Measurements from ENCODE around the gene TET2. TPM values are rescaled to one million over a fixed set of nuclear protein-coding genes. Genes with fewer than 3 reads are reported as not detected.

The TET2 gene
- total RNA-seq, 4 donors from 2014 or later, result 27.4 to 40.5 (median 32.4) TPM

DNA sequence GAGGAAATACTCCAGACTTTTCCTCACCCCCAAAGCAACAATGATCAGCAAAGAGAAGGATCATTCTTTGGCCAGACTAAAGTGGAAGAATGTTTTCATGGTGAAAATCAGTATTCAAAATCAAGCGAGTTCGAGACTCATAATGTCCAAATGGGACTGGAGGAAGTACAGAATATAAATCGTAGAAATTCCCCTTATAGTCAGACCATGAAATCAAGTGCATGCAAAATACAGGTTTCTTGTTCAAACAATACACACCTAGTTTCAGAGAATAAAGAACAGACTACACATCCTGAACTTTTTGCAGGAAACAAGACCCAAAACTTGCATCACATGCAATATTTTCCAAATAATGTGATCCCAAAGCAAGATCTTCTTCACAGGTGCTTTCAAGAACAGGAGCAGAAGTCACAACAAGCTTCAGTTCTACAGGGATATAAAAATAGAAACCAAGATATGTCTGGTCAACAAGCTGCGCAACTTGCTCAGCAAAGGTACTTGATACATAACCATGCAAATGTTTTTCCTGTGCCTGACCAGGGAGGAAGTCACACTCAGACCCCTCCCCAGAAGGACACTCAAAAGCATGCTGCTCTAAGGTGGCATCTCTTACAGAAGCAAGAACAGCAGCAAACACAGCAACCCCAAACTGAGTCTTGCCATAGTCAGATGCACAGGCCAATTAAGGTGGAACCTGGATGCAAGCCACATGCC, 89.7 kb downstream of the TET2 start:
- intact Hi-C loops (cut with DNase I), result no loop called here

DNA sequence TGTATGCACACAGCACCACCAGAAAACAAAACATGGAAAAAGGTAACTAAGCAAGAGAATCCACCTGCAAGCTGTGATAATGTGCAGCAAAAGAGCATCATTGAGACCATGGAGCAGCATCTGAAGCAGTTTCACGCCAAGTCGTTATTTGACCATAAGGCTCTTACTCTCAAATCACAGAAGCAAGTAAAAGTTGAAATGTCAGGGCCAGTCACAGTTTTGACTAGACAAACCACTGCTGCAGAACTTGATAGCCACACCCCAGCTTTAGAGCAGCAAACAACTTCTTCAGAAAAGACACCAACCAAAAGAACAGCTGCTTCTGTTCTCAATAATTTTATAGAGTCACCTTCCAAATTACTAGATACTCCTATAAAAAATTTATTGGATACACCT, 90.2 kb downstream of the TET2 start:
- WGBS, 2 donors, result 85 to 86% methylated on average over 2 of the region's 2 CpGs
- H3K9me3 ChIP-seq, result no peaks in the 10 kb centered on the region
- H3K27me3 ChIP-seq, result no peaks in the 10 kb centered on the region
- H3K27ac ChIP-seq, result no peak overlapping the region
- intact Hi-C loops (cut with DNase I), result no loop called here
- DNase-seq, result no peak
- no peak overlapping the region for H3K4me3 ChIP-seq (replicated peaks in 1 of 3)
- TF ChIP-seq POLR2A (IDR thresholded peaks at IDR 0.05) (no peak), CTCF (IDR thresholded peaks at IDR 0.05) (no peak)
- peaks cover 0 to 7% of the 10 kb centered on the region in 2 donors for H3K36me3 ChIP-seq
- H3K4me1 ChIP-seq, result peaks cover 0 to 6% of the 10 kb centered on the region in 2 donors

More for the DNA sequence above, 89.7 kb downstream of the TET2 start:
- no peak for TF ChIP-seq POLR2A (IDR thresholded peaks at IDR 0.05)
- TF ChIP-seq CTCF (IDR thresholded peaks at IDR 0.05), result no peak
- Histone ChIP-seq H3K4me3 (replicated peaks in 1 of 3) (no peak overlapping the region), H3K9me3 (no peaks in the 10 kb centered on the region), H3K27me3 (no peaks in the 10 kb centered on the region), H3K27ac (no peak overlapping the region), H3K4me1 (peaks cover 0 to 6% of the 10 kb centered on the region in 2 donors), H3K36me3 (peaks cover 0 to 7% of the 10 kb centered on the region in 2 donors)
- DNase-seq, result peak in 1 of 2 donors; percentile 16
- 94 to 97% methylated on average over 4 of the region's 4 CpGs for WGBS, 2 donors

DNA sequence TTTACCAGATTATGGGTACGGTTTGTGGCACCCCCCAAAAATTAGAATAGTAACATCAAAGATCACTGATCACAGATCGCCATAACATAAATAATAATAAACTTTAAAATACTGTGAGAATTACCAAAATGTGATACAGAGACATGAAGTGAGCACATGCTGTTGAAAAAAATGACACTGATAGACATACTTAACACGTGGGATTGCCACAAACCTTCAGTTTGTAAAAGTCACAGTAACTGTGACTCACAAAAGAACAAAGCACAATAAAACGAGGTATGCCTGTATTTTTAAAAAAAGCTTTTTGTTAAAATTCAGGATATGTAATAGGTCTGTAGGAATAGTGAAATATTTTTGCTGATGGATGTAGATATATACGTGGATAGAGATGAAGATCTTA, 93.4 kb downstream of the TET2 start:
- H3K36me3 ChIP-seq, result peaks cover 0 to 7% of the 10 kb centered on the region in 2 donors
- no peak for DNase-seq

GRCh38 chr4:105241451-105241850, 94.8 kb downstream of the TET2 start:
- intact Hi-C loops (cut with DNase I), result loop anchor here (10.0 kb wide), 1 partner anchor 97 kb away; the partner anchor contains the start of gene TET2
- no peak overlapping the region for H3K4me3 ChIP-seq (replicated peaks in 1 of 3)
- no peaks in the 10 kb centered on the region for H3K27me3 ChIP-seq
- no peaks in the 10 kb centered on the region for H3K9me3 ChIP-seq
- WGBS, 2 donors, result 77 to 81% methylated on average over 4 of the region's 4 CpGs
- no peaks in the 10 kb centered on the region for H3K36me3 ChIP-seq
- DNase-seq, result peak; percentile 38 to 76
- no peak for TF ChIP-seq POLR2A (IDR thresholded peaks at IDR 0.05)
- no peak for TF ChIP-seq CTCF (IDR thresholded peaks at IDR 0.05)
- no peak overlapping the region for H3K27ac ChIP-seq
- peaks cover 0 to 5% of the 10 kb centered on the region in 2 donors for H3K4me1 ChIP-seq

More for the DNA sequence above, 93.4 kb downstream of the TET2 start:
- H3K27ac ChIP-seq, result no peak overlapping the region
- WGBS, 2 donors, result 93 to 95% methylated on average over 5 of the region's 5 CpGs
- H3K4me3 ChIP-seq (replicated peaks in 1 of 3), result no peak overlapping the region
- intact Hi-C loops (cut with DNase I), result loop anchor here (10.0 kb wide), 1 partner anchor 95 kb away; the partner anchor contains the start of gene TET2
- no peaks in the 10 kb centered on the region for H3K9me3 ChIP-seq
- peaks cover 0 to 6% of the 10 kb centered on the region in 2 donors for H3K4me1 ChIP-seq
- no peaks in the 10 kb centered on the region for H3K27me3 ChIP-seq
- TF ChIP-seq CTCF (IDR thresholded peaks at IDR 0.05) (no peak), POLR2A (IDR thresholded peaks at IDR 0.05) (no peak)

- Histone ChIP-seq H3K27ac (no peak overlapping the region), H3K4me3 (replicated peaks in 1 of 3) (no peak overlapping the region), H3K4me1 (no peaks in the 10 kb centered on the region), H3K36me3 (no peaks in the 10 kb centered on the region), H3K27me3 (no peaks in the 10 kb centered on the region), H3K9me3 (no peaks in the 10 kb centered on the region)
- TF ChIP-seq CTCF (IDR thresholded peaks at IDR 0.05) (no peak), POLR2A (IDR thresholded peaks at IDR 0.05) (no peak)
- intact Hi-C loops (cut with DNase I), result loop anchor here (10.0 kb wide), 1 partner anchor 99 kb away; the partner anchor contains the start of gene TET2
- WGBS, 2 donors, result 93 to 94% methylated on average over 13 of the region's 13 CpGs
- DNase-seq, result no peak
Observed at GRCh38 chr4:105243446-105243845, 96.8 kb downstream of the TET2 start.
